Measurements from ENCODE around the gene SPOCK1.

DNA sequence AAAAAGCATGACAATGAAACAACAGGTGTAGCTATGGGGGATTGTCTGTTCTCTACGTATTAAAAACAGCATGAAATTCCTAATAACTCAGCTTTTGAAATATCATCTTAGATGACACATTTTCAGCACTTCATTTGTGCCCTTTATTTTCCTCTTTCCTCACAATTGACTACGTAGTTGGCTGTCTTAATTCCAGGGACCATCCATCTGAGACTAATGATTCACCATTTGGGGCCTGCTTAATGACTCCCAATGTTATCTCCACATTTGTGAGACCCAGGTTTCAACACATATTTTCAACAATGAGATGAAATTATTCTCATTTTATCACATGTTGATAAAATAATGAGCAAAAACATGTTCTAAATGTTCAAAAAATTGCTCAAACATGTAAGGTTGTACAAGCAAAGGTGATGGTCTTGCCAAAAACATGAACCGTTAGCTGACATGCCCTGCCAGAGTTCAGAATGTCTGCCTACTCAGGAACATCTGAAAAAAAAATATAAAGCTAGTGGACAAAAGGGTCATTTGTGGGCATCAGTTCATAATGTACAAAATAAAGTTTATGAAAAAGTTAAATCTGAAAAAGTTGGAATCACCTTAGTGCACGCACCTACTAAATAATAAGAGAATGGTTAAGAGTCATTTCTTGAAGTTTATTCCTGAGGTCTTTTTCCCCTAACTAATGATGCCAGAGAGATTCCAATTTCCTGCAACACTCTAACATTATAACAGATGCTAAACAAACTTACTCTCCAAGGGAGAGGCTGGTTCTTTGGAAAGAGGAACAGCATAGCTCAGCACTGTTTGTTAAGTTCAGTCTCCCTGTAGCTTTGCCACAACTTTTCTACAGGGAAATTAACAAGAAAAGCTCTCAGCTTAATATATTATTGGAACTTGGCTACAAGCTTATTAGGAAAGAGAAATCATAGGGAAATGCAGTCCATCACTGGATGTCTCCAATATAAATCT lies 275.5 kb downstream of the SPOCK1 start:
- TF ChIP-seq, protein P1, sequence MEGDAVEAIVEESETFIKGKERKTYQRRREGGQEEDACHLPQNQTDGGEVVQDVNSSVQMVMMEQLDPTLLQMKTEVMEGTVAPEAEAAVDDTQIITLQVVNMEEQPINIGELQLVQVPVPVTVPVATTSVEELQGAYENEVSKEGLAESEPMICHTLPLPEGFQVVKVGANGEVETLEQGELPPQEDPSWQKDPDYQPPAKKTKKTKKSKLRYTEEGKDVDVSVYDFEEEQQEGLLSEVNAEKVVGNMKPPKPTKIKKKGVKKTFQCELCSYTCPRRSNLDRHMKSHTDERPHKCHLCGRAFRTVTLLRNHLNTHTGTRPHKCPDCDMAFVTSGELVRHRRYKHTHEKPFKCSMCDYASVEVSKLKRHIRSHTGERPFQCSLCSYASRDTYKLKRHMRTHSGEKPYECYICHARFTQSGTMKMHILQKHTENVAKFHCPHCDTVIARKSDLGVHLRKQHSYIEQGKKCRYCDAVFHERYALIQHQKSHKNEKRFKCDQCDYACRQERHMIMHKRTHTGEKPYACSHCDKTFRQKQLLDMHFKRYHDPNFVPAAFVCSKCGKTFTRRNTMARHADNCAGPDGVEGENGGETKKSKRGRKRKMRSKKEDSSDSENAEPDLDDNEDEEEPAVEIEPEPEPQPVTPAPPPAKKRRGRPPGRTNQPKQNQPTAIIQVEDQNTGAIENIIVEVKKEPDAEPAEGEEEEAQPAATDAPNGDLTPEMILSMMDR (IDR thresholded peaks at IDR 0.05) = no peak
- TF ChIP-seq POLR2A (IDR thresholded peaks at IDR 0.05) = no peak
- no peak for TF ChIP-seq POLR2AphosphoS5 (IDR thresholded peaks at IDR 0.05)

All from stomach (tissue), 4 donors.